NCI-H226 (cell line): ENCODE results near the gene TGM3.

ENCODE experiments used
- DNase-seq: peaks from one replicate; pipeline ENCODE4 v3.0.0-alpha.2; 2015

The TGM3 gene

DNA sequence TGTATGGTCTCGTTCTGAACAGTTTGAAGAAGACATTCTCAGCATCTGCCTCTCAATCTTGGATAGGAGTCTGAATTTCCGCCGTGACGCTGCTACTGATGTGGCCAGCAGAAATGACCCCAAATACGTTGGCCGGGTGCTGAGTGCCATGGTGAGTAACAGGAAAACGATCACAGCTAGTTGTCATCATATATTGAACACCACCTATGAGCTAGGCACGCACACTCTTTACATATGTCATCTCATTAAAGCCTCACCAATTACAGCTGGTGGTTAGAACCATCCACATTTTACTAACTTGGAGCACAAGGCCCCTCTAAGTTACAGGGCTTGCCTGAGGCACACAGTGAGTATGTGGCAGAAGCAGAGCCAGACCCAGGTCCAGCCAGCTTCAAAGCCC is 17.1 kb downstream of the TGM3 start:
- DNase-seq: no peak

DNA sequence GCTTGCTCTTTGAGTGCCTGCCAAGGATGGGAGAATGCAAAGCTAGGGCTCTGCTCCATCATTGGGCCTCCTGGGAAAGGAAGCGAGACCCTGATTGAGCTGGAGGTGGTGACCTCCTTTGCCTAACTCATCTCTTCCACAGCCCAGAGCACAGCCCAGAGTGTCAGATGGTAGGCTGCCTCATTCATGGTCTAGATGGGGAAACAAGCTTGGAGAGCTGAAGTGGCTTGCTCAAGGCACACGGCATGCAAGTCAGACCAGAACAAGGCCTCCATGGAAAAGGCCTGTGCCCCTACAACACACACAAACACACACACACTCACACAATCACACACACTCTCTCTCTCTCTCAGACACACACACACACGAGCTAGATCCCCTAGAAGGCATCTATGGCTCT is 17.5 kb downstream of the TGM3 start:
- no peak for DNase-seq

GRCh38 chr20:2314759-2315439 is 19.1 kb downstream of the TGM3 start:
- peak; percentile 78 for DNase-seq

DNA sequence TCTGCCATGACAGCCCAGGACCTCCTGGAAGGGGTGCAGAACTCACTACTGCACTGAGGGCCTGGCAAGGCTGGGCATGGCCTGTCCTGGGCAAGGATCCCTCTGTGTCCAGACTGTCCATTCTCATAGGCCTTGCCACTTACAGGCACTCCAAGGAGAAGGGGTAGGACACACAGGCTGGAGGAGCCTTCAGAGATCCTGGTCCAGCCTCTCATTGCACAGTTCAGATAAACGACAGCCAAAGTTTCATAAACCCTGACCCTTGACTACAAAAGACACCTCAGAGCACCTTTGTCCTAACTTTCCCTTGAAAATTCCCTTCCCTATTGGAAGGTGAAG is 19.6 kb downstream of the TGM3 start:
- no peak for DNase-seq

GRCh38 chr20:2316847-2317495 is 21.2 kb downstream of the TGM3 start:
- DNase-seq: no peak

DNA sequence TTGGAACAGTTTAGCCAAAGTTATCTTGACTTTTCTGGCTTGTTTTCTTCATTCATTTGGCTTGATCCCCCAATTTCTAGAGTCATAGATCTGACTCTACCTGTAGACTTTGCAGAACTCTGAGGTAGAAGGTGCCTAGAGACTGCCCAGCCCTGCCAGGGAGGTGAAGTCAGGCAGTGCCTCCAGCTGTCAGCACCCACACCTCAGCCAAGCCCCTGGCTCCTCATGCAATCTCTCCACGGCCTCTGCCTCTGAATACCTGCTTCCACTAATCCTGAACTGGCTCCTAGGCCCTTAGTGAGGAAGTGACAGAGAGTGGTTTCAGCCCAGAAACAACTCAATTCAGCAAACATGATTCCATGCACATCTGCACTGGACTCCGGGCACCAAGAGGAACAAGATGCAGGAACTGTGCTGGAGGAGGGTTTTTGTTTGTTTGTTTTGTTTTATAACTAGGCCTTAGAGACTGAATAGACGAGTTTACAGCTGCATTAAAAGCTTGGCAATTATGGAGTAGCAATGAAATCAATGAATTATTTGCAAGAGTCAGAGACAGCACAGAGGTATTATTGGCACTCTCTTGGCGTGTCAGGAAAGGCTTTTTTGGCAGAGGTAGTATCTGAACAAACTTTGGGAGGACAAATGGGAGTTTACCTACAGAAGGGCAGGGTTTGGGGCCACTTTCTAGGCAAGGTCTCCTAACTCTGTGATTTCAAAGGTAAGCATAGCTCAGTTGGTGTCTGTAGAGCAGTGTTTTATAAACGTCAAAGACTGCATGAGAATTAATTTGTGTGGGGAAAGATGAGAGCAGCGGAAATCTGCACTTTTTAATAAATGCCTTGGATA is 25.2 kb downstream of the TGM3 start:
- DNase-seq: no peak

DNA sequence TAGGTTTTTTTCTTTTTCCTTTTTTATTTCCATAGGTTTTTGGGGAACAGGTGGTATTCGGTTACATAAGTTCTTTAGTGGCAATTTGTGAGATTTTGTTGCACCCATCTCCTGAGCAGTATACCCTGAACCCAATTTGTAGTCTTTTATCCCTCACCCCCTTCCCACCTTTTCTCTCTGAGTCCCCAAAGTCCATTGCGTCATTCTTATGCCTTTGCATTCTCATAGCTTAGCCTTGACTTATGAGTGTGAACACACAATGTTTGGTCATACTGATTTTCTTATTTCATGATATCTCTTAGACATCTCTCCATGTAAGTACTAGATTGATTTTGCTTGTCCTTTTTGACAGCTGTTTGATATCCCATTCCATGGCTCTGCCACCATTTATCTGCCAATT is 27.2 kb downstream of the TGM3 start:
- no peak for DNase-seq

DNA sequence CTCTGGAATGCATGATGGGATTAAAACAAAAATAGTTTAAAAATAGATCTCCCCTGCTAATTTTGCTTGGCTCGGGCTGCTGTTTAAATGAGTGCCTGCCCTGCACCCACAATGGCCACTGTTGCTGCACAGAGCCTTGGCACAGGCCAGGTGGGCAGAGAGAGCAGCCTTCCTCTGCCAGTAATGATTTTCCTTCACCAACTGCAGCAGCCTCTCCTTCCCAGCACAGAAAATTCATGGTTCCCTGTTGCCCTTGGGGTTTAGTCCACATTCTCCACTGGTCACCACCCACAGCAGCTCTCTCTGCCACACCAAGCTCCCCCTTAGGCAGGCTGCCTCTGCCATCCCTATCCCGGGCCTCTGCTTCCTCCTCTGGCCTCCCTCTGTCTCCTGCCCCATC is 30.2 kb downstream of the TGM3 start:
- no peak for DNase-seq

- DNase-seq: no peak
These were observed 32.1 kb downstream of the TGM3 start for GRCh38 chr20:2327620-2328555.

GRCh38 chr20:2329286-2329685 is 33.5 kb downstream of the TGM3 start:
- no peak for DNase-seq

- DNase-seq: no peak
These were observed 34.4 kb downstream of the TGM3 start for GRCh38 chr20:2330090-2330695.

GRCh38 chr20:2331106-2331505 is 35.3 kb downstream of the TGM3 start:
- no peak for DNase-seq

DNA sequence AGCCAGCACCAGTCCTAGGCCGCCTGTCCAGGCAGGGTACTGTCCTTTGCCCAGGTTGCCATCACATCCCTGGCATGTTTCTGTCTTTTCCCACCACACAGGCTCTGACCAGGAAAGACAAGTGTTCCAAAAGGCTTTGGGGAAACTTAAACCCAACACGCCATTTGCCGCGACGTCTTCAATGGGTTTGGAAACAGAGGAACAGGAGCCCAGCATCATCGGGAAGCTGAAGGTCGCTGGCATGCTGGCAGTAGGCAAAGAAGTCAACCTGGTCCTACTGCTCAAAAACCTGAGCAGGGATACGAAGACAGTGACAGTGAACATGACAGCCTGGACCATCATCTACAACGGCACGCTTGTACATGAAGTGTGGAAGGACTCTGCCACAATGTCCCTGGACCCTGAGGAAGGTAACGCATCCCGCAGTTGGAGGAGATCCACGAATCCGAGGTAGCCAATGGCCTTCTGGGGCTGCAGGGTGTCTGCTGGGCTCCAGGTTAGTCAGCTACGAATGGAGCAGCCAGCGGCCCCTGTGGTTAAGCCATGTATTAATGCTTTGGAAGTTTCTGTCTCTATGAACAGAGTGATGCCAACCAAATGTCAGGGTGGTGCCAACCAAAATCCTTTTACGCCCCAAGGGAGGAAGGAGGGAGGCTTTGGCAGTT is 36.2 kb downstream of the TGM3 start:
- DNase-seq: no peak

DNA sequence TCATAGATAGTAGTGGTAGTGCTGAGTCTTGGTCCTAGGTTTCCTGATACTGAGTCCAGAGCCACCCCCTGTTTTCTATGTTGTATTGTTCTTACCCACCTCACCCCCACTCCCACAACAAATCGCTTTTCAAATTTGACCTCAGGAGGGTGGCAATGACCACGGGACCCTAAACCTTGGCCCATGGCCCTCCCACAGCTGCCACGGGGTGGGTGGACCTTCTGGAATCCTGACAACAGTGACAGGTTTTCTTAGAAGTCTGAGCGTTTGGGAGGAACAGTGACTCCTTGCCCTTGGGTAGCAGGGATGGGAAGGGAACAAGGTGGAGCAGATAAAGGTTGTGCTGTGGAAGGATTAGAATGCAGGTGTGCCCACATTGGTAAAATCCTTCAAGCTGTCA is 36.9 kb downstream of the TGM3 start:
- DNase-seq: no peak

DNA sequence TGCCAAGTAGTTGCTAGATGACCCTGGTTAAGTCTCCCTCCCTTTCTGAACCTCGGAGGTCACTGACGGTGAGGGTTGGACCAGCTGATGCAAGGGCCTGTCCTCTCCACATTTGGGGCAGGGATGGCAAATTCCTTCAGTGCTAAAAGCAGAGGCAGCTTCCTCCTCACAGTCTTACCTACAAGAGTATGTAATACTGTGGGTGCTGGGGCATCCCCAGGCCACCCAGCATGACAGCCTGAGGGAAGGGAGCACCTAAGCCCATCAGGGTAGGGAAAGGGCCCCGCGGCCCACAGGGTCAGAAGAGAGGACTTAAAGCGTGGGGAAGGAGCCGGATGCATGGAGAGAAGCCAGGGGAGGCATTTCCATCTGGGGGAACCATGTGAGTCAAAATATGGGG is 38.0 kb downstream of the TGM3 start:
- no peak for DNase-seq

DNA sequence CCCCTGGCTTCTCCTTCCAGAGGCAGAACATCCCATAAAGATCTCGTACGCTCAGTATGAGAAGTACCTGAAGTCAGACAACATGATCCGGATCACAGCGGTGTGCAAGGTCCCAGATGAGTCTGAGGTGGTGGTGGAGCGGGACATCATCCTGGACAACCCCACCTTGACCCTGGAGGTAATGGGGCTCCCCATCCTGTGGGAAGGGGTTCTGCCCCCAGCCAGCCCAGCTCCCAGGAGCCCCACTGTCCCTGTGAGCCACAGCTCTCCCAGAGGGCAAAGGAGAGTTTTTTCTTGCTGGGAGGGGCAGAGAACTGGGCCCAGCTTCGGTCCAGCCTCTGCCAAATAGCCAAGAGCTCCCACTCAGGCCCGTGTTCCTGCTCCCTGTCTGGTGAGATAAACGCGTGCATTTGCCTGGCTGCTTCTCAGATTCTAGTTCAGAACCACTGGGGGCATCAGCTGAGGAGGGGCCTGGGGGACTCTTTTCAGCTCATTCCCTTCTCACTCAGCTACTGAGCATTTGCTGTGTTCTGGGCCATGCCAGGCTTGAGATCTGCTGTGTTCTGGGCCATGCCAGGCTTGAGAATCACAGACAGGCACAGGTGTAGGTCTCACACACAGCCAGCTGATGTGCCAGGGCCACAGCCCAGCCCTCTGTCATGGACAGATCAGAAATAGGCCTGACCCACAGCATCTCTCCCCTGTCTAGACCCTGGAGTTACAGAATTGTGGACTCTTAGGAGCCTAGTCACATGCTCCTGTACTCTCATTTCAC is 39.5 kb downstream of the TGM3 start:
- DNase-seq: no peak

DNA sequence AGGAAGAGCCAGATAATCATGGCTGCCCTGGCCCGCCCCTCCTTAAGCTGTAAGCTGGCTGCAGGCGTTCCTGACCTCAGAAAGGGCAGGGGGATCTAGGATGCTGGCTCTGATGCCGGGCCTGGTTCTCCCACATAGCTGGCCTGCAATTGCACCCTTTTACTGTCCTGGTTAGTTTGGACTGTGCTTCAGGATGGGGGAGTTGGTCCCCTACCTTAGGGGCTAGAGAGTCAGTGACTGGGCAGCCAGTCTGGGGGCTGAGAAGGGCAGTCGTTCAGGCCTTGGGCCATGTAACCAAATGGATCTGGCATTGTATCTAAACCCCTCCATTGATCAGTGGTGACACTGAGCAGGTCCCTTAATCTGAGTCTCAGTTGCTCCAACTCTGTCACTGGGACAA is 40.7 kb downstream of the TGM3 start:
- DNase-seq: no peak

DNA sequence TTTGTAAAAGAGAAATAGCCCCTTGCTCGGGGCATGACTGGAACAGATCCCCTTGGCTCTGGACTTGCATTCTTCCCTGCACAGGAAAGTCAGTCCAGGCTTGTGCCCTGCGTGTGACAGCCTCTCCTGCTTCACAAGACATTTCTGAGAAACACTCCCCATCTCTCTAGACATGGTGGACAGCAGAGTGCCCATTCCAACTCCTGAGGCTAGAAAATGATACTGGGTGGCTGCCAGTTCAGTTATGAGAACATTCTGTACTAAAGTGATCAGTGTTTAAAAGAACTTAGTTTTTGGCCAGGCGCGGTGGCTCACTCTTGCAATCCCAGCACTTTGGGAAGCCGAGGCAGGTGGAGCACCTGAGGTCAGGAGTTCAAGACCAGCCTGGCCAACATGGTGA is 41.3 kb downstream of the TGM3 start:
- DNase-seq: no peak

DNA sequence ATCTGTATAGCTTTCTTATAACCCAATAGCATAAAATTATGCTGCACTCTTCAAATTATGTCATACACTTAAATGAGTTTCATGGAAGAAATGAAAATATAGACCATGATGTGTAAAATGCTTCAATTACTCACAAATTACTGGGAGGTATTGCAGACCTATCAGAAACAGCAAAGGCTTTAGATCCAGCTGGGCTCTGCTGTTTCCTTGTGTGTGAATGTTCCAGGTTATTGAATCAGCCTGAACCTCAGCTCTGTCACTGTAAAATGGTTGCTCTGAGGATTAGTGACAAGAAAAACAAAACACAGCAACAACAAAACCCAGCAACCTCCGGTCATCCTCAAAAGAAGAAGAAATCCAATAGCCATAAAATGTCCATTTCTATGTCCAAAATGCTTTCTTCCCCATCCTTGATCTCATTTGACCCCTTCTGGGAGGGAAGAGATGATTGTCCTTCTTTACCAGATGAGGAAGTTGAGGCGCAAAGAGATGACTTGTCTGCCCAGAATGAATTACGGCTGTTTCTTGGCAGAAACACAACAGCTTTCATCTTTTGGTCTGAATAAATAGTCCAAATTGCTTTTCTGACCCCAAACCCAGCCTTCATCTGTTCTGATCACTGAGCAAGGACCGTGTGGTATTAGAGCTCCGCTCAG is 42.7 kb downstream of the TGM3 start:
- DNase-seq: no peak

- no peak for DNase-seq
These were observed 44.3 kb downstream of the TGM3 start for GRCh38 chr20:2340136-2340535.

GRCh38 chr20:2340823-2341222 is 45.0 kb downstream of the TGM3 start:
- DNase-seq: no peak
